Lower leg skin (tissue), 3 donors: ENCODE data around the gene TNFSF11.

Source experiments
- POLR2A ChIP-seq, 2 donors: fragments of 450-650 bp; IDR thresholded peaks; one replicate each; pipeline ENCODE4 v1.6.1; 2016 to 2017; ENCODE audit warnings: antibody characterized with exemption in 2 of 2, mild to moderate bottlenecking in 1 of 2, moderate library complexity in 1 of 2
- TF ChIP-seq, protein P1 (sequence below), 3 donors: fragments of 450-650 bp; IDR thresholded peaks; one replicate each; pipeline ENCODE4 v1.5.1; 2016; ENCODE audit warnings: antibody characterized with exemption in 3 of 3, mild to moderate bottlenecking in 3 of 3, moderate library complexity in 2 of 3

DNA sequence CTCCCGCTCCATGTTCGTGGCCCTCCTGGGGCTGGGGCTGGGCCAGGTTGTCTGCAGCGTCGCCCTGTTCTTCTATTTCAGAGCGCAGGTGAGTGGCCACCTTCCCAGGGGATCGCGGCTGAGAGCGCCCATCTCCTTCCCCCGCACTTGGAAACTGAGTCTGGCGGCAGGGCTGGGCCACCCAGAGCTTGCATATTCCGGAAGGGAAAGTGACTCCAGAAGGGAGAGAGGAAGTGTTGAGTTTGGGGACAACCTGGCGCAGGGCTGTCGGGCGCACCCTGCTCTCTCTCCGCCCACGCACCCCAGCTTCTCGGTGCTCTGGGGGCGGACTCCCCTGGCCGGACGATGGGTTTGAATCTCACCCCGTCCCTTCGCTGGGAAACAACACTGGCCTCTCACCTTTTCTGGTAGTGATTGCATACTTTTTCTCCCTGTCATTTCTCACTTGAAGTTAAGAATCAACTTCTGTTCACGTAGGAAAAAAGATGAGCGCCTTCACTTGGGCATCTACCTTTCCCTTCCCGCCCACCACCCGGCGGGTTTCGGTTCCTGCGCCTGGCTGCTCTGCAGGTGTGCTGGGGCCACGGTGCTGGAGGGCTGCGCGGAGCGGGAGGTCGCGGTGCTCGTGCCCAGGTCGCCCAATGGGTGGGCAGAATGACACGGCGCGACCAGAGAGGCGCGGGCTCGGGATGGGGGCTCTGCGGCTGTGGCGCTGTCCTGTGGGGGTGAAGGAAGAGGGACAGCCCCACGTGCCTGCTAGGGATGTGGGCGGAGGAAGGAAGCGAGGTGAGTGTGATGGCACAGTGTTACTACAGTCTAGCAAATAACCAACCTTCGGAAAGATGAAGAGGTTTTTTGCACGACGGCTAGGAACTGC is 721 bp downstream of the TNFSF11 start:
- TF ChIP-seq, protein P1, sequence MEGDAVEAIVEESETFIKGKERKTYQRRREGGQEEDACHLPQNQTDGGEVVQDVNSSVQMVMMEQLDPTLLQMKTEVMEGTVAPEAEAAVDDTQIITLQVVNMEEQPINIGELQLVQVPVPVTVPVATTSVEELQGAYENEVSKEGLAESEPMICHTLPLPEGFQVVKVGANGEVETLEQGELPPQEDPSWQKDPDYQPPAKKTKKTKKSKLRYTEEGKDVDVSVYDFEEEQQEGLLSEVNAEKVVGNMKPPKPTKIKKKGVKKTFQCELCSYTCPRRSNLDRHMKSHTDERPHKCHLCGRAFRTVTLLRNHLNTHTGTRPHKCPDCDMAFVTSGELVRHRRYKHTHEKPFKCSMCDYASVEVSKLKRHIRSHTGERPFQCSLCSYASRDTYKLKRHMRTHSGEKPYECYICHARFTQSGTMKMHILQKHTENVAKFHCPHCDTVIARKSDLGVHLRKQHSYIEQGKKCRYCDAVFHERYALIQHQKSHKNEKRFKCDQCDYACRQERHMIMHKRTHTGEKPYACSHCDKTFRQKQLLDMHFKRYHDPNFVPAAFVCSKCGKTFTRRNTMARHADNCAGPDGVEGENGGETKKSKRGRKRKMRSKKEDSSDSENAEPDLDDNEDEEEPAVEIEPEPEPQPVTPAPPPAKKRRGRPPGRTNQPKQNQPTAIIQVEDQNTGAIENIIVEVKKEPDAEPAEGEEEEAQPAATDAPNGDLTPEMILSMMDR (IDR thresholded peaks at IDR 0.05) = no peak
- TF ChIP-seq POLR2A (IDR thresholded peaks at IDR 0.05) = no peak
